ENCODE measurements around the gene CRYAB.
"Not testable (repeated sequence)": the region's sequence is repeated elsewhere in the genome, so short reads cannot be mapped to it uniquely, and the experiment has no call there.

Gene CRYAB

DNA sequence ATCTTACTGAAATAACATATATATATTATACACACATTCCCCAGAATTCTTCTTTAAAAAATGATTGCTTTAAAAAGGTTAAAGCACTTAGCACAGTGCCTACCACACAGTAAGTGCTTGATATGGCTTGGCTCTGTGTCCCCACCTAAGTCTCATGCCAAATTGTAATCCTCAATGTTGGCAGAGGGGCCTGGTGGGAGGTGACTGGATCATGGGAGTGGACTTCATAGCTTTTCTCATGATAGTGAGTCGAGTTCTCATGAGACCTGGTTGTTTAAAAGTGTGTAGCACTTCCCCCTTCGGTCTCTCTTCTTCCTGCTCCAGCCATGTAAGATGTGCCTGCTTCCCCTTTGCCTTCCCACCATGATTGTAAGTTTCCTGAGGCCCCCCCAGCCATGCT, 6.2 kb downstream of the CRYAB start:
- Mint-ChIP-seq H3K36me3 (ENCODE audit: low read depth) (no peaks in the 10 kb centered on the region), H3K4me3 (no peak overlapping the region), H3K4me1 (ENCODE audit: low read depth) (no peaks in the 10 kb centered on the region), H3K27ac (no peak overlapping the region), H3K9me3 (no peaks in the 10 kb centered on the region), H3K27me3 (peaks cover 3% of the 10 kb centered on the region)
- DNase-seq = no peak

DNA sequence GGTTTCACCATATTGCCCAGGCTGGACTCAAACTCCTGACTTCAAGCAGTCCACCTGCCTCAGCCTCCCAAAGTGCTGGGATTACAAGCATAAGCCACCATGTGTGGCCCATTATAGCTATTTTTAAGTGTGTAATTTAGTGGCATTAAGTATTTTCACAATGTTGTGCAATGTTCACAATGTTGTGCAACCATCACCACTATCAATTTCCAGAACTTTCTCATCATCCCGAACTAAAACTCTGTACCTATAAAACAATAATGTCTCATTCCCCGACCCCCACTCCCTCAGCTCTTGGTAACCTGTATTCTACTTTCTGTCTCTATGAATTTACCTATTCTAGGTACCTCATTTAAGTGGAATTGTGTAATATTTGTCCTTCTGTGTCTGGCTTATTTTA, 24.7 kb downstream of the CRYAB start:
- H3K4me1 Mint-ChIP-seq (ENCODE audit: low read depth) = peaks cover 3% of the 10 kb centered on the region
- no peak overlapping the region for H3K4me3 Mint-ChIP-seq
- no peaks in the 10 kb centered on the region for H3K9me3 Mint-ChIP-seq
- peaks cover 11% of the 10 kb centered on the region for H3K36me3 Mint-ChIP-seq (ENCODE audit: low read depth)
- H3K27ac Mint-ChIP-seq = no peak overlapping the region
- DNase-seq = no peak
- H3K27me3 Mint-ChIP-seq = no peaks in the 10 kb centered on the region

DNA sequence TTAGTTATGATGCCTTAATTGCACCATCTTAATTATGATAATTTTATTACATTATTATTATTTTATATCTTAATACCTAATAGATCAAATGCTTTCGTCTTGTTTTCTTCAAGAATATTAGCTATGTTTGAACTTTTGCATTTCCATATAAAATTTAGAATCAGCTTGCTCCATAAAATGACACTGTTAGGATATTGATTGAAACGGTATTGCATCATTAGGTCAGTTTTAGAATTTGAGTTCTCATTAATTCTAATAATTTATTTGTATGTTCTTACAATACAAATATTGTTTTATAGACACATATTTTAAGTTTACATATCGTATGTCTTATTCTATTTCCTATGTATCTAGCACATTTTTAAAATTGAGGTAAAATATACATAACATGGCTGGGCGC, 25.5 kb downstream of the CRYAB start:
- no peak overlapping the region for H3K4me3 Mint-ChIP-seq
- peaks cover 9% of the 10 kb centered on the region for H3K4me1 Mint-ChIP-seq (ENCODE audit: low read depth)
- H3K36me3 Mint-ChIP-seq (ENCODE audit: low read depth) = peaks cover 11% of the 10 kb centered on the region
- no peak overlapping the region for H3K27ac Mint-ChIP-seq
- no peaks in the 10 kb centered on the region for H3K27me3 Mint-ChIP-seq
- H3K9me3 Mint-ChIP-seq = no peaks in the 10 kb centered on the region
- no peak for DNase-seq

DNA sequence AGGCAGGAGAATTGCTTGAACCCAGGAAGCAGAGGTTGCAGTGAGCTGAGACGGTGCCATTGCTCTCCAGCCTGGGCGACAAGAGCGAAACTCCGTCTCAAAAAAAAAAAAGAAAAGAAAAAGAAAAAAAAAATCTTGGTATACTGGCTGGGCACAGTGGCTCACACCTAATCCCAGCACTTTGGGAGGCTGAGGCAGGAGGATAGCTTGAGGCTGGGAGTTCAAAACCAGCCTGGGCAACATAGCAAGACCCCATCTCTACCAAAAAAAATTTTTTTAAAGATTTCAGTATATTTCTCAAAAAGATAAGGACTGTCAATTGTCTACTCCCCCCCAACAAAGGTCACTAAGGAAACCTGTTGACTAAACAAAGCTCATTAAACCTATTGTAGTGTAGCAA, 26.5 kb downstream of the CRYAB start:
- not testable (repeated sequence) for H3K9me3 Mint-ChIP-seq, H3K27ac Mint-ChIP-seq, H3K27me3 Mint-ChIP-seq, H3K4me3 Mint-ChIP-seq, DNase-seq
- peaks cover 11% of the 10 kb centered on the region for H3K36me3 Mint-ChIP-seq (ENCODE audit: low read depth)
- peaks cover 18% of the 10 kb centered on the region for H3K4me1 Mint-ChIP-seq (ENCODE audit: low read depth)

DNA sequence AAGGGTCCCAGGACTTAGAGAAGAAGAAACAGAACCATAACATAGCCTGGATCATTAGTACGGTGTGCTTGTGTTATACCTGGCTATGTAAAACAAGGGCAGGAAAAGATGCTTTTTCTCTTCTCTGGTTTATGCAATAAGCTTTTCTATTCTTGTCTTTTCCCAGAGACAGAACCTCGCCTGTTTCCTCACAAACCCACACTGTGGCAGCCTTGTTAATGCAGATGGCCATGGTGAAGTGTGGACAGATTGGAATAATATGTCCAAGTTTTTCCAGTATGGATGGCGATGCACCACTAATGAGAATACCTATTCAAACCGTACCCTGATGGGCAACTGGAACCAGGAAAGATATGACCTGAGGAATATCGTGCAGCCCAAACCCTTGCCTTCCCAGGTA, 29.4 kb downstream of the CRYAB start:
- Mint-ChIP-seq H3K36me3 (ENCODE audit: low read depth) (peaks cover 24% of the 10 kb centered on the region), H3K27me3 (no peaks in the 10 kb centered on the region), H3K4me1 (ENCODE audit: low read depth) (peaks cover 30% of the 10 kb centered on the region), H3K27ac (no peak overlapping the region), H3K9me3 (no peaks in the 10 kb centered on the region), H3K4me3 (no peak overlapping the region)
- DNase-seq = no peak

DNA sequence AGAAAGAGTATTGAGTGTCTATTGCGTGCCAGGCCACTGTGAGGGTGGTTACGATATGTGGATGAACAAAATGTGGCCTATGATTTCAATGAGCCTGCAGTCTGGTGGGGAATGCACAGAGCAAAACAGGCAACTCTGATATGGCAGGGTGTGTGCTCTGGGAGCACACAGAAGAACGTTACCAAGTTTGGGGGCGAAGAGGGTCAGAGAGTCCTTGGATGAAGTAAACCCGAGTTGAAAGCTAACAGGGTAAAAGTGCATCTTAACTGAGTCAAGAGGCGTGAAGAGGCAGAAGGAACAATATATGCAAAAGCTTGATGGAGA, 32.0 kb downstream of the CRYAB start:
- peaks cover 35% of the 10 kb centered on the region for H3K4me1 Mint-ChIP-seq (ENCODE audit: low read depth)
- DNase-seq = no peak
- peak overlapping the region; percentile 85 for H3K4me3 Mint-ChIP-seq
- no peaks in the 10 kb centered on the region for H3K27me3 Mint-ChIP-seq
- H3K27ac Mint-ChIP-seq = peak overlapping the region; percentile 99
- H3K9me3 Mint-ChIP-seq = no peaks in the 10 kb centered on the region
- peaks cover 47% of the 10 kb centered on the region for H3K36me3 Mint-ChIP-seq (ENCODE audit: low read depth)

DNA sequence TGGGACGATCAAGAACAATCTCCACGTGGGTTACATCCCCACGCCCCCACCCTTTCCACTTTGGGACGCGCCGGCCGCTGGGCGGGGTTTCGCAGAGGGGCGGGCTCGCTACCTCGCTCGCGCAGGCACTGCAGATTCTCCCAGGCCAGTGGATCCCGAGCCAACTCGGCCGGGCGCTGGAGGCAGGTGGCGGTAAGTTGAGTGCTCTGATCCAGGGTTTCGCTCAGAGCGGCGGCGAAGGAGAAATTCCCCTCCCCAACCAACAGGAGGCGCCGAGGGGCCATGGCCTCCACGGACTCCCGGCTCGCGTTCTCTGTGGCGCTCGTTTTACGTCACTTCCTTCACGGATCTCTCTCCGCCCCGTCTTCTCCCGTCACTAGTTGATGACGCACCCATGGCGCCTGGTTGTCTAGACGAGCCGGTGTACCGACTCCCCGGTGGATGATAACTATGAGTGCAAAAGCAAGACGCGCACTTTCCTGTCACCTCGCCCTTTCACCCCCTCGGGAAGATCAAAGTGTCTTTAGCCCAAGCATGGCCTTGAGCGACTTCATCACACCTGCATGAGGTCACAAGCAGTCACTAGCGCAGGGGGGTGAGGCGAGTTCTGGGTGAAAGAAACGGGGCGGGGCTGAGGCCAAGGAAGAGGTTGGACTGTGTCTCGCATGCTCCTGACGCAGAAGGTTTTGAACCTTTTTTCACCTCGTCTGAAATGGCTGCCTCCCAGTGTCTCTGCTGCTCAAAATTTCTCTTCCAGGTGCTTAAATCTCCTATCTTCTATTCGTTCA, 32.5 kb downstream of the CRYAB start, which contains the start of the genes CFAP68 and FDXACB1:
Gene CFAP68, plus strand, starts transcription at position 693 of the 788 bp plus-strand sequence. Its CDS starts 20 bp downstream, at position 713.
Gene FDXACB1, minus strand, starts transcription at position 317 of the 788 bp plus-strand sequence. Its CDS starts 33 bp downstream, at position 284.
- Mint-ChIP-seq H3K27ac (peak within 1 kb of the TSS; percentile 99), H3K36me3 (ENCODE audit: low read depth) (peaks cover 49% of the 10 kb centered on the region), H3K4me3 (peak within 1 kb of the TSS; percentile 85), H3K27me3 (no peaks in the 10 kb centered on the region), H3K9me3 (no peaks in the 10 kb centered on the region), H3K4me1 (ENCODE audit: low read depth) (peaks cover 35% of the 10 kb centered on the region)
- DNase-seq = peak; percentile 95

DNA sequence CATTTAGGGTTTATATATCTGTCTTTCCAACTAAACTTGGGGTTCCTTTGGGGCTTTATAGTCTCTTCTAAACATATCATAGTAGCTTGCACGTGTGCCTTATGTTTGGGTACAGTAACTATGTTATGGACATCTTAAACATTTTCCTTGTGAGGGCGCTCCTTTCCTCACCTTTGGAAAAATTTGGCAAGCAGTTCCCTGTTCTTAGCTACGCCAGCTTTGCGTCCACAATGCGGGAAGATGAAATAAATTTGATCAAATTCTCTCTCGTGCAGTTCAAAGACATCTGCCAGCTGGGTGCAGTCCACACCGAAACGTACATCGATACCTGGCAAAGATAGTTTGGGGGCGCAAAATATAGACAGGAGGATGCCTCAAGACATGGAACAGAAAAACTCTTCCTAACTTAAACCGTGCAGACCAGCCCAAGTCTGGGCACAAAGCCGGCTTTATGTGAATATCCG, 33.2 kb downstream of the CRYAB start:
- Mint-ChIP-seq H3K27me3 (no peaks in the 10 kb centered on the region), H3K9me3 (no peaks in the 10 kb centered on the region), H3K4me1 (ENCODE audit: low read depth) (peaks cover 35% of the 10 kb centered on the region), H3K36me3 (ENCODE audit: low read depth) (peaks cover 46% of the 10 kb centered on the region), H3K4me3 (peak overlapping the region; percentile 85), H3K27ac (peak overlapping the region; percentile 99)
- DNase-seq = no peak

DNA sequence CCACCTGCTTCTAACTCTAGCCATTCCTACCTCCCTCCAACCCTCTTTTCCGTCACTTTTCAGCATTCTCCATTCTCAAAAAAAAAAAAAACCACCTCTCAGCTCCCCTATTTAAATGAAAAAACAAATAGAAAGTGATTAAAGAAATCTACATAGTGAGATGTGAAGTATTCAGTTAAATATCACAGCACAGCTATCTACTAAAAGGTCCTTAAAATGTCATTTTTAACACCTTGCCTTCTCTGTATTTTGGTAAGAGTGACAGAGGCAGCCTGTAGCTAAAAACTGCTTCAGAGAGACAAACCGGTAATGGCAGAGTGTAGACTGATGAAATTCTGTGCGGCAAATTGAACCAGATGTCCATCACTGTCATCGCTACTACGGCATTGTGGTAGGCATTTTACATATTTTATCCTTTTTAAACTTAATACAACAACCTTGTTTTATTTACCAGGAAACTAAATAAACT, 39.8 kb downstream of the CRYAB start:
- Mint-ChIP-seq H3K27ac (peak overlapping the region; percentile 83), H3K4me1 (ENCODE audit: low read depth) (peaks cover 31% of the 10 kb centered on the region), H3K36me3 (ENCODE audit: low read depth) (peaks cover 51% of the 10 kb centered on the region), H3K27me3 (no peaks in the 10 kb centered on the region), H3K4me3 (peak overlapping the region; percentile 92), H3K9me3 (no peaks in the 10 kb centered on the region)
- DNase-seq = no peak

DNA sequence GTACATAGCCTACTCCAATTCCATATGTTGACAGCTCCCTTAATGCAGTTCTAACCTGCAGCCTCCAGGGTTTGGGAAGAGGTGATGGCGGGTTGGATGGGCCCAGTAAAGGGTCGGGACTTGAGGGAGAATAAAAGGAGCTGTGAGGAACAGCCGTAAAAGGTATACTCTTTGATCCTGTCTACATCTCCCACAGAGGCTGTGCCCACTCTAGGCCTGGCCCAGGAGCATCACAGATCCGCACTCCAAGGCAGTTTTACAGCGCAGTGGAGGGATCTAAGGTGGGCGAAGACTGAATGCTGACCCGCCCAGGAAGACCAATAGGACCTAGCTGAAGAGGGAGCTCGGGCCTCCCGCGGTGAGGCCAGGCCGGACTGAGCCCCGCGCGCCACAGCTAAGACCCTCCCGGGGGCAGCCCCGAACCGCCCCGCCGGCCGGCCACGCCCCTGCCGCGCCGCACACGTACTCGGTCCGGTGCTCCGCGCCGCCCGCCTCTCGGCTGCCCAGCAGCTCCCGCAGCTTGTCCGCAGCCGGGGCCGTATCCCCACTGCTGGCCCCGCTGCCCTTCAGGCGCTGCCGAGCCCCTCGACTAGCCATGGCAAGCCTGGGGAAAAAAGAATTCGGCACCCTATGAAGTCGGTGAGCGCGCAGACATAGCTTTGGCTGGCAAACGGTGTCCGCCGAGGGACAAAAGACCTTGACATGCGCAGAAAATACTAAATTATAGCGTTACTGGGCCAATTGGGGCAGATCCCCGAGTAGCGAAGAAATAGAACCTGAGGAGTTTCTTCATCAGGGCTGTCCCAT, 40.5 kb downstream of the CRYAB start, which contains the start of gene ALG9:
Gene ALG9, minus strand, starts transcription at position 696 of the 807 bp plus-strand sequence. Its CDS starts 99 bp downstream, at position 597.
- Mint-ChIP-seq H3K27ac (peak within 1 kb of the TSS; percentile 91), H3K4me3 (peak within 1 kb of the TSS; percentile 92), H3K9me3 (no peaks in the 10 kb centered on the region), H3K27me3 (no peaks in the 10 kb centered on the region), H3K4me1 (ENCODE audit: low read depth) (peaks cover 34% of the 10 kb centered on the region), H3K36me3 (ENCODE audit: low read depth) (peaks cover 51% of the 10 kb centered on the region)
- peak; percentile 94 for DNase-seq

DNA sequence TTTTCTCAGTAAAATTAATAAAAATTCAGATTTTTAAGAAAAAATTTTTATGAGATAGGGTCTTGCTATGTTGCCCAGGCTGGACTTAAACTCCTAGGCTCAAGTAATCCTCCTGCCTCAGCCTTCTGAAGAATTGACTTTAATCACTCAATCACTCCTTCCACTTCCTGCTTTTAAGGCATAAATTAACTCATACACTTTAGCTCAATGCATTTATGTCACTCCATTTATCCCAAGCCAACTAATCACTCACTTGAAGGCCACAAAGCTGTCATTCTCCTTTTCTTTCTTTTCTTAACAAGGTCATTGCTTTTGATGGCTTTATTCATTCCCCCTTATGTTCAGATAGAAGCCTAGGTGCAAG, 41.1 kb downstream of the CRYAB start:
- Mint-ChIP-seq H3K9me3 (no peaks in the 10 kb centered on the region), H3K27ac (peak overlapping the region; percentile 91), H3K27me3 (no peaks in the 10 kb centered on the region), H3K4me1 (ENCODE audit: low read depth) (peaks cover 34% of the 10 kb centered on the region), H3K4me3 (peak overlapping the region; percentile 92), H3K36me3 (ENCODE audit: low read depth) (peaks cover 51% of the 10 kb centered on the region)
- DNase-seq = no peak

DNA sequence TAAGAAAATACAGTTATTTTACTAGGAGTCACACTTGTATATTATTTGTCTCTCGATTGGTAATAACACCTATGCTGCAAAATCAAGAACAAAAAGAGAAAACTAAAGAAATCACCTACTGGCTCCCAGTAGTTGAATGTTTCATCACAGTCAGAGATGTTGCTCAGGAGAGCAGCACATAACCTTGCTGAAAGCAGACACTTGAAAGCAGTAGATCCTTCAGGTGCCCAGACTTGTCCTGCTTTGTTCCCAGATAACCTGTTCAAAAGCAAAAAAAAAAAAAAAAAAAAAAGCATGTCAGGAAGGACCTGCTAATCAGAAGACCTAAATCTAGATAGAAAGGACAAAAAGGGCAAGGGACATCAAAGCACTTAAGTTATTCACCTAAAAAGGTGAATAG, 41.5 kb downstream of the CRYAB start:
- H3K27ac Mint-ChIP-seq = no peak overlapping the region
- no peaks in the 10 kb centered on the region for H3K27me3 Mint-ChIP-seq
- H3K36me3 Mint-ChIP-seq (ENCODE audit: low read depth) = peaks cover 51% of the 10 kb centered on the region
- no peak for DNase-seq
- H3K4me3 Mint-ChIP-seq = peak overlapping the region; percentile 40
- peaks cover 34% of the 10 kb centered on the region for H3K4me1 Mint-ChIP-seq (ENCODE audit: low read depth)
- H3K9me3 Mint-ChIP-seq = no peaks in the 10 kb centered on the region

DNA sequence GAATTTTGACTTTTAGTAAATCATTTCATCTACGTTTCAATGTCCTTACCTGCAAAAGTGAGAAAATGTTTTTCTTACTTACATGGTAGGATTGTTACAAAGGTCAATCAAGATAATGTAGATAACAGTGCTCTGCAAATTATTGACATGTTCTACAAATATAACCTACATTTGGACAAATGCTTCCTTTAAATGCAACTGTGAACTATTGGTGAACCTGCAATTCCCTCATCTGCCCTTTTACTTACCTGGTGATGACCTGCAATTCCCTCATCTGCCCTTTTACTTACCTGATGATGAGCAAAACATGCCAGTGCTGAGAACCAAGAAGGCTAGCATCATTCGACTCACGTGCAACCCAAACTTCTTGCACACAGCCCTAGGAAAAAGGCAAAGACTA, 51.3 kb downstream of the CRYAB start:
- no peak overlapping the region for H3K27ac Mint-ChIP-seq
- DNase-seq = no peak
- H3K4me1 Mint-ChIP-seq (ENCODE audit: low read depth) = no peaks in the 10 kb centered on the region
- H3K4me3 Mint-ChIP-seq = no peak overlapping the region
- no peaks in the 10 kb centered on the region for H3K27me3 Mint-ChIP-seq
- H3K9me3 Mint-ChIP-seq = no peaks in the 10 kb centered on the region
- peaks cover 85% of the 10 kb centered on the region for H3K36me3 Mint-ChIP-seq (ENCODE audit: low read depth)
